PC-9 (cell line): Measurements from ENCODE around the gene VSX1.

Source experiments
- EZH2 ChIP-seq: fragments of 200-600 bp; sonication (generic); IDR thresholded peaks from 2 replicates; pipeline ENCODE4 v1.8.0; 2017; ENCODE audit warnings: antibody characterized with exemption, low read depth
- TF ChIP-seq, protein P1 (sequence below): fragments of 200-600 bp; sonication (generic); conservative IDR thresholded peaks from 2 replicates; pipeline ENCODE4 v1.6.1; 2017; ENCODE audit warnings: mixed run types, antibody characterized with exemption, mild to moderate bottlenecking, moderate library complexity

DNA sequence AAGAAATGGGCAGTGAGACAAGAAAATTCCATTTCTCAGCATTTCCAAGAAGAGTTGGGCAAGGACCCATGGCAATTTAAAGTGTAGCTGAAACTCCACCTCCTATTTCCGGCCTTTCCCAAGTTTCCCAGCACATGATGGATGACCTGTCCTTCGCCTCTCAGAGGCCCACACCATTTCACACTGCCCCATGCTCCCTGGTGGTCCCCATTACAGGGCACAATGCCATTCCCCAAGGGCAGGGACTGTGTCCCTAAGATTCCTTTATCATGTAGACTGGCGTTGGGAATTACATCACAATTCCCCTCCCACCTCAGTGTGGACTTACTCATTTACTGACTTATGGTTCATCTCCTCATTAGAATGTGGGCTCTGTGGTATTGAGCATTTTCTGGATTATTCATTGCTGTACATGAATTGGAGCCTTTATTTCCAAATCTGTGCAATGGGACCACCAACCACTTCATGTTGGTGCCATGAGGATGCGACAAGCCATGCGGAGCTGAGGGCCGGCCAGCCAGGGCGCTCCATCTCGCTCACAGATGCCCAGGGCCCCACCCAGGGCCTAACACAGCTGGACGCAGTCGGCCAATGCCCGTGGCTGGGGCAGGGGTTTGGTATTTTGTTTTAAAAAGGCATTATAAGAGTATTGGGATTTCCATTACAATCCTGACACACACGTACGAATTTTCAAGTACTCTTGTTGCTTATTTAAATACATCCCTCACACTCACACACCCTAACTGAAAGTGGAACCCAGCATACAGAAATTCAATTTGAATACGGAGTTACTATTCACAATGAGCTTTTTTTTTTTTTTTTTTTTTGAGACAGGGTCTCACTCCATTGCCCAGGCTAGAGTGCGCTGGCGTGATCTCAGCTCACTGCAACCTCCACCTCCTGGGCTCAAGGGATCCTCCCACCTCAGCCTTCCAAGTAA lies 29.4 kb downstream of the VSX1 start:
- TF ChIP-seq, protein P1, sequence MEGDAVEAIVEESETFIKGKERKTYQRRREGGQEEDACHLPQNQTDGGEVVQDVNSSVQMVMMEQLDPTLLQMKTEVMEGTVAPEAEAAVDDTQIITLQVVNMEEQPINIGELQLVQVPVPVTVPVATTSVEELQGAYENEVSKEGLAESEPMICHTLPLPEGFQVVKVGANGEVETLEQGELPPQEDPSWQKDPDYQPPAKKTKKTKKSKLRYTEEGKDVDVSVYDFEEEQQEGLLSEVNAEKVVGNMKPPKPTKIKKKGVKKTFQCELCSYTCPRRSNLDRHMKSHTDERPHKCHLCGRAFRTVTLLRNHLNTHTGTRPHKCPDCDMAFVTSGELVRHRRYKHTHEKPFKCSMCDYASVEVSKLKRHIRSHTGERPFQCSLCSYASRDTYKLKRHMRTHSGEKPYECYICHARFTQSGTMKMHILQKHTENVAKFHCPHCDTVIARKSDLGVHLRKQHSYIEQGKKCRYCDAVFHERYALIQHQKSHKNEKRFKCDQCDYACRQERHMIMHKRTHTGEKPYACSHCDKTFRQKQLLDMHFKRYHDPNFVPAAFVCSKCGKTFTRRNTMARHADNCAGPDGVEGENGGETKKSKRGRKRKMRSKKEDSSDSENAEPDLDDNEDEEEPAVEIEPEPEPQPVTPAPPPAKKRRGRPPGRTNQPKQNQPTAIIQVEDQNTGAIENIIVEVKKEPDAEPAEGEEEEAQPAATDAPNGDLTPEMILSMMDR: no peak
- no peak for TF ChIP-seq EZH2
